OCI-LY1 (cell line): ENCODE results near the gene DUSP22.

Experiments
- H2AFZ ChIP-seq: fragments of 200-600 bp; sonication (generic), shearing (Covaris generic); 2 replicates; pipeline ENCODE4 v1.6.0; 2014; ENCODE audit warnings: antibody characterized with exemption, mild to moderate bottlenecking, low read length
- H3F3A ChIP-seq: fragments of 200-600 bp; sonication (generic), shearing (Covaris generic); 2 replicates; pipeline ENCODE4 v1.6.0; 2014; ENCODE audit warnings: mild to moderate bottlenecking, antibody characterized with exemption, low read length, moderate library complexity; ENCODE audit not compliant: insufficient read depth
- H3K27ac ChIP-seq: fragments of 200-600 bp; sonication (generic); 2 replicates; pipeline ENCODE4 v1.5.1; 2014; ENCODE audit warnings: low read length, mixed run types, mild to moderate bottlenecking, low read depth; ENCODE audit not compliant: poor library complexity, severe bottlenecking
- H3K27me3 ChIP-seq: fragments of 200-600 bp; sonication (generic); 2 replicates; pipeline ENCODE4 v1.6.0; 2014; ENCODE audit warnings: antibody characterized with exemption, mild to moderate bottlenecking, low read length, moderate library complexity; ENCODE audit not compliant: insufficient read depth
- H3K36me3 ChIP-seq: fragments of 200-600 bp; sonication (generic); 2 replicates; pipeline ENCODE4 v1.6.1; 2014; ENCODE audit warnings: mild to moderate bottlenecking, antibody characterized with exemption, low read length, moderate library complexity, mixed read lengths; ENCODE audit not compliant: insufficient read depth
- H3K4me1 ChIP-seq: fragments of 200-600 bp; sonication (generic); 2 replicates; pipeline ENCODE4 v1.5.1; 2014; ENCODE audit warnings: mild to moderate bottlenecking, low read length, moderate library complexity; ENCODE audit not compliant: insufficient read depth, severe bottlenecking
- H3K4me2 ChIP-seq: fragments of 200-600 bp; sonication (generic), shearing (Covaris generic); 2 replicates; pipeline ENCODE4 v1.6.1; 2014; ENCODE audit warnings: low read length
- H3K4me3 ChIP-seq: fragments of 200-600 bp; sonication (generic); 2 replicates; pipeline ENCODE4 v1.5.1; 2014; ENCODE audit warnings: low read length, low read depth, mild to moderate bottlenecking, mixed read lengths; ENCODE audit not compliant: poor library complexity, severe bottlenecking
- H3K79me2 ChIP-seq: fragments of 200-600 bp; shearing (Covaris generic); 2 replicates; pipeline ENCODE4 v1.6.1; 2016; ENCODE audit warnings: mixed run types, low read length, mixed read lengths; ENCODE audit not compliant: insufficient read depth
- H3K9ac ChIP-seq: fragments of 200-600 bp; sonication (generic), shearing (Covaris generic); 2 replicates; pipeline ENCODE4 v1.6.1; 2014; ENCODE audit warnings: mild to moderate bottlenecking, low read length, mixed read lengths
- H3K9me2 ChIP-seq: fragments of 200-600 bp; sonication (generic), shearing (Covaris generic); 2 replicates; pipeline ENCODE4 v1.6.1; 2014; ENCODE audit warnings: low read depth, mild to moderate bottlenecking, low read length, mixed read lengths
- H3K9me3 ChIP-seq: fragments of 200-600 bp; shearing (Covaris generic); 2 replicates; pipeline ENCODE4 v1.6.1; 2014; ENCODE audit warnings: low read length, mixed read lengths
- H4K20me1 ChIP-seq: fragments of 200-600 bp; sonication (generic), shearing (Covaris generic); 2 replicates; pipeline ENCODE4 v1.6.0; 2016; ENCODE audit warnings: mild to moderate bottlenecking, low read length; ENCODE audit not compliant: insufficient read depth
- EZH2 ChIP-seq: fragments of 200-600 bp; sonication (generic), shearing (Covaris generic); IDR thresholded peaks from 2 replicates; pipeline ENCODE4 v1.8.0; 2017; ENCODE audit warnings: borderline replicate concordance, mixed run types, mild to moderate bottlenecking, antibody characterized with exemption, low read length, moderate library complexity, mixed read lengths
- TF ChIP-seq, protein P1 (sequence below): fragments of 200-600 bp; sonication (generic), shearing (Covaris generic); IDR thresholded peaks from 2 replicates; pipeline ENCODE4 v1.5.1; 2017; ENCODE audit warnings: mild to moderate bottlenecking, antibody characterized with exemption, low read length, moderate library complexity, mixed read lengths

DUSP22 gene

DNA sequence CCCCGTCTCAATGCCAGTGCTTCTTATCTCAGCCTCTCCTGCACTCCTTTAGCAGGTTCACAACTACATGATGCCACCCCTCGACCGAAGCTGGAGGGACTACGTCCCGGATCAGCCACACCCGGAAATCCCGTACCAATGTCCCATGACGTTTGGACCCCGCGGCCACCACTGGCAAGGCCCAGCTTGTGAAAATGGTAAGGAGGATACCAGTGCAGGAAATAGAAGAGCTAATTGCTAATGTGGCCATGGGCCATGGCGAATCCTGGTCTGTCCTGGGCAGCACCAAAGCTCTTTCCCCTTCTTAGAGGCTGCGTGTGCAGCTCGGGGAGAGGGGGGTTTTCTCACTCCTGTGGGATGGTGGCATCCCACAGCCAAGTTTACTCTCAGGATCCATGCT lies 104.8 kb downstream of the DUSP22 start:
- no peaks in the 10 kb centered on the region for H3F3A ChIP-seq
- H3K4me1 ChIP-seq: peaks cover 38% of the 10 kb centered on the region
- no peaks in the 10 kb centered on the region; the same call in 1 of the 2 replicates for H3K79me2 ChIP-seq
- no peaks in the 10 kb centered on the region for H3K9me3 ChIP-seq
- TF ChIP-seq, protein P1, sequence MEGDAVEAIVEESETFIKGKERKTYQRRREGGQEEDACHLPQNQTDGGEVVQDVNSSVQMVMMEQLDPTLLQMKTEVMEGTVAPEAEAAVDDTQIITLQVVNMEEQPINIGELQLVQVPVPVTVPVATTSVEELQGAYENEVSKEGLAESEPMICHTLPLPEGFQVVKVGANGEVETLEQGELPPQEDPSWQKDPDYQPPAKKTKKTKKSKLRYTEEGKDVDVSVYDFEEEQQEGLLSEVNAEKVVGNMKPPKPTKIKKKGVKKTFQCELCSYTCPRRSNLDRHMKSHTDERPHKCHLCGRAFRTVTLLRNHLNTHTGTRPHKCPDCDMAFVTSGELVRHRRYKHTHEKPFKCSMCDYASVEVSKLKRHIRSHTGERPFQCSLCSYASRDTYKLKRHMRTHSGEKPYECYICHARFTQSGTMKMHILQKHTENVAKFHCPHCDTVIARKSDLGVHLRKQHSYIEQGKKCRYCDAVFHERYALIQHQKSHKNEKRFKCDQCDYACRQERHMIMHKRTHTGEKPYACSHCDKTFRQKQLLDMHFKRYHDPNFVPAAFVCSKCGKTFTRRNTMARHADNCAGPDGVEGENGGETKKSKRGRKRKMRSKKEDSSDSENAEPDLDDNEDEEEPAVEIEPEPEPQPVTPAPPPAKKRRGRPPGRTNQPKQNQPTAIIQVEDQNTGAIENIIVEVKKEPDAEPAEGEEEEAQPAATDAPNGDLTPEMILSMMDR: no peak
- no peak overlapping the region for H3K9ac ChIP-seq
- H3K4me2 ChIP-seq: no peak overlapping the region
- no peaks in the 10 kb centered on the region for H3K9me2 ChIP-seq
- H3K27ac ChIP-seq: no peak overlapping the region
- H3K4me3 ChIP-seq: no peak overlapping the region
- peaks cover 90% of the 10 kb centered on the region for H3K36me3 ChIP-seq
- H4K20me1 ChIP-seq: no peaks in the 10 kb centered on the region
- H2AFZ ChIP-seq: no peak overlapping the region
- H3K27me3 ChIP-seq: no peaks in the 10 kb centered on the region

DNA sequence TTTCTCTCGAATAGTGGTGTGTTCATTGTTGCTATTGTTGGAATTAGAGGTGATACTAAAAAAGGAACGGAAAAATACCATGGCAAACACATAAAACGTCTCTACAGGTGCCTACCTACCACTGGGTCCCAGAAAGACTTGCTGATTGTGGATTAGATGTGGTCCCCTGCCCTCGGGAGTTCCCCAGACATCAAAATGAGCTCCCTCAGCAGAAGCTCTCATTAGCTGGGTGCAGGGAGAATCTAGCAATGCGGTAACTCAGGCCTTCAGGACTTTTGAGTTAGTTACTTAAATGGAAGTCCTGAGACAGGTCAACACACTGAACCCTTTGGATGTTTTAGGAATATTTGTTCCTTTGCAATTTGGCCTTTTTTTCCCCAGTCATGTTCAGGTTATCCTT lies 105.3 kb downstream of the DUSP22 start:
- Histone ChIP-seq H3K9me2 (no peaks in the 10 kb centered on the region), H2AFZ (no peak overlapping the region), H3F3A (no peaks in the 10 kb centered on the region), H3K27me3 (no peaks in the 10 kb centered on the region), H3K4me2 (no peak overlapping the region), H3K4me1 (peaks cover 38% of the 10 kb centered on the region), H3K9ac (no peak overlapping the region), H3K4me3 (no peak overlapping the region), H3K9me3 (no peaks in the 10 kb centered on the region), H3K36me3 (peaks cover 92% of the 10 kb centered on the region), H3K79me2 (no peaks in the 10 kb centered on the region; the same call in 1 of the 2 replicates), H4K20me1 (no peaks in the 10 kb centered on the region), H3K27ac (no peak overlapping the region)
- TF ChIP-seq EZH2: no peak
- TF ChIP-seq, protein P1: no peak

DNA sequence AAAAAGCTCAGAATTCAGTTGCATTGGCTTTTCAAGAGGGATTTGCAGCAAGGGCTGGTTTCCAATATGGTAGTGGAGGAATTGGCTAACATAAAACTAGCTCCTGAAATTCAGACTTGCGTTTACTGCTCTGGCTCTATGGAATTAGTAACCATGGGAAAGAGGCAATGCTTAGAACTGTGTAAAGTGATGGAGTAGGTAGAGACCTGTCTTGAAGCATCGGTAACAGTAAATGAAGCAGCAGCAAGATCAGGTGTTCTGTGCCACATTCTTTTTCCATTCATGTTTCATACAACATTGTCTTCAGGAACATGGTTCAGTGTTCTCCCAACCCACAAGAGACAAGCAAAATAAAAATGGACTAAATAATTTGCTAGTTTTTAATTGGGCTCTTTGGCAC lies 105.8 kb downstream of the DUSP22 start:
- Histone ChIP-seq H3K4me2 (no peak overlapping the region), H3F3A (no peaks in the 10 kb centered on the region), H3K9me3 (no peaks in the 10 kb centered on the region), H3K9ac (no peak overlapping the region), H3K9me2 (no peaks in the 10 kb centered on the region), H3K4me3 (no peak overlapping the region), H4K20me1 (no peaks in the 10 kb centered on the region), H3K27me3 (no peaks in the 10 kb centered on the region), H3K36me3 (peaks cover 93% of the 10 kb centered on the region), H2AFZ (no peak overlapping the region), H3K79me2 (no peaks in the 10 kb centered on the region; the same call in 1 of the 2 replicates), H3K27ac (no peak overlapping the region), H3K4me1 (peaks cover 41% of the 10 kb centered on the region)
- TF ChIP-seq, protein P1: no peak
- no peak for TF ChIP-seq EZH2
